NCI-H2029 treated with DMSO at 0.1 percent for 48 hours (cell line): Measurements from ENCODE around the gene CERS6.

ENCODE experiments used
- DNase-seq: peaks from one replicate; lab custom pipeline; 2025; lab: John Stamatoyannopoulos, UW

Gene CERS6

GRCh38 chr2:168673265-168674189 lies 217.5 kb downstream of the CERS6 start:
- no peak for DNase-seq

- DNase-seq = no peak
Observed at GRCh38 chr2:168678153-168678853, 222.2 kb downstream of the CERS6 start.

GRCh38 chr2:168679081-168679480 lies 223.0 kb downstream of the CERS6 start:
- no peak for DNase-seq

GRCh38 chr2:168679741-168680310 lies 223.8 kb downstream of the CERS6 start:
- no peak for DNase-seq

DNA sequence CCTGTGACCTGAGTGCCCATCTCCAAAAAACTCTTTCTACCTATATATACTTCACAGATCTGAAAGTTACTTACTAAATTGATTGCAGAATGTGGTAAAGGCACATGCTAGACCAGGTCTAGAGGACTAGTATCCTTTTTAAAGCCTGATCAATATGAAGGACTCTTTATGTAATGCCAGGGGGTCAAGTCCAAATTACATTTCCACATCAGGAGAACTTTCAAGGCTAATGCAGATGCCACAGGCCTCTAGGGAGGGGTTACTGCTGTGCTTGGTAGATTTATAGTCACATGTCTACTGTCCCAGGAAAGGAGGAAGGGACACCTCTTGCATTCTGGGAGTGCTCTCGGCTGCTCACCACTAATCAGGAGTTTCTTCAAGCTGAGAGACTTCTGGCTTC lies 227.9 kb downstream of the CERS6 start:
- no peak for DNase-seq

DNA sequence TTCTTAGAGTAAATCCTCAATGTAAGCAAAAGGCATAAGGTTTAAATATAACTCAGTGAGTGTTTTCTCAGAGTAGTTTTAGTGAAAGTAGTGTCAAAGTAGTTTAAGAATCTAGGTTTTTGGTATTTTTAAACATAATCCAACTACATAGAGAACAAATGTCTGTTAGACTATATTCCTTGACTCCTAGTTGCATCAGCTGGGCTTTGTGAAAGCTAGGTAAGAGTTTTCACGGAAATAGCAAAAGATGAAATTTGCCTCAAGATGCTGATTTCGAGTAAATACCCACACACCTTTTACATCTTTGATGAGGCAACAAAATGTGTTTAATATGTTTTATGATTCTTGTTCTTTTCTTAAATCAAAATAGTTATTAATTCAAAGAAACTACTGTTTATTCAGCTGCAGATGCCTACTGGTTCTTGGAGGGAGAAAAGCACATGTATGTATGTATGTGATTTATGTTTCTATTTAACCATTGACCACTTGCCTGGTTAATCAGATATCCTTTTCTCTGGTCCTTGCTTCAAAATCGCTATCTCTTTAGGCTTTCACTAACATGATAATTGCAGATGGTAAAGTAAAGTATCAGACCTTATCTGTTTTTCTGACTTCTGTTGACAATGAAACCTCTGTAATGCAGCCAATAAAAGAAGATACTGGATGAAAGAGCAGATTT lies 229.0 kb downstream of the CERS6 start:
- no peak for DNase-seq

DNA sequence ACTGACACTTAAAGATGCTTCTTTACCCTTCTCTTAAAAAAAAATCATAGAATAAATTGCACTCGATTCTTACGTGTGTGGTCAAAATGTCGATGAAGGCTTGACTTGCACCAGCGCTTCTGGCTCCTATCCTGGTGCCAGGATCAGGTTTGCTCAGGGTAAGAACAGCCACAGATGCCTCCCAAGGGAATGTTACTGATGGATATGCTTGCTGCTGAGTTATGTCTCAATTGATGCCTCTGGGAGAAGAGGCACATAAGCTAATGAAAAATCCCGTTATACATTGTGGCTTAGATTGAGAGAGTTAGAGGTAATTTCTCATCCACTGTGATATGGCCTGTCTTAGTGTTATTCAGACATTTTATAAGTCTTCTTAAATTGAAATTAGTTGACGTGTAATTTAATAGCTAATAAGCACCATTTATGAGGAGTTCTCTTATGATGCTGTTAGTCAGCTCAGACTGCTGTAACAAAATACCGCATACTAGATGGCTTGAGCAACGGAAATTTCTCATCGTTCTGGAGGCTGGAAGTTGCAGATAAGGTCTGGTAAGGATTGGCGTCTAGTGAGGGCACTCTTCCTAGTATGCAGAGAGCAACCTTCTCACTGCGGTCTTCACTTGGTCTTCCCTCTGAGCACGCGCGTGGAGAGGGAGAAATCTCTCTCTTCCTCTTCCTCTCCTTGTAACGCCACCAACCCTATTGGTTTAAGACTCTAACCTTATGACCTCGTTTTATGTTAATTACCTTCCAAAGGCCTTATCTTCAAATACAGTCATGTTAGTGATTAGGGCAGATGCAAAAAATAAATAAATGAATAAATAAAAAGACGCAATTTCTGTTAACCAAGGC lies 229.8 kb downstream of the CERS6 start:
- DNase-seq = no peak

GRCh38 chr2:168686452-168687191 lies 230.6 kb downstream of the CERS6 start:
- DNase-seq = no peak

DNA sequence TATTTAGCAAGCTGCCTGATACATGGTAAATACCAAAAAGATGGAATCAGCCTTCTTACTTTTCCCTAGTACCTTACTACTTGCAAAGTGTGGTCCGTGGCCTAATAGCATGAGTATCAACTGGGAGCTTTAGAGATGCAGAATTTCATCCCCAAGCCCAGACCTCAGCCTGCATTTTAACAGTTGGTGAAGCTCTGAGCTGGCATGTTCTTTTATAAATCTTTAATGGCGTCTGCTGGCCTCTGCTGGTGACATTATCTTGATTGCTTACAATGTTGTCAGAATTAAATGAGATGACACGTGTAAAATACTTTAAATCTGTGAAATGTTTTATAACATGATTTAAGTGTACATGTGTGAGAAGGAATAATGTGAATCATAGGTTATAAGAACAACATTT lies 231.2 kb downstream of the CERS6 start:
- no peak for DNase-seq

DNA sequence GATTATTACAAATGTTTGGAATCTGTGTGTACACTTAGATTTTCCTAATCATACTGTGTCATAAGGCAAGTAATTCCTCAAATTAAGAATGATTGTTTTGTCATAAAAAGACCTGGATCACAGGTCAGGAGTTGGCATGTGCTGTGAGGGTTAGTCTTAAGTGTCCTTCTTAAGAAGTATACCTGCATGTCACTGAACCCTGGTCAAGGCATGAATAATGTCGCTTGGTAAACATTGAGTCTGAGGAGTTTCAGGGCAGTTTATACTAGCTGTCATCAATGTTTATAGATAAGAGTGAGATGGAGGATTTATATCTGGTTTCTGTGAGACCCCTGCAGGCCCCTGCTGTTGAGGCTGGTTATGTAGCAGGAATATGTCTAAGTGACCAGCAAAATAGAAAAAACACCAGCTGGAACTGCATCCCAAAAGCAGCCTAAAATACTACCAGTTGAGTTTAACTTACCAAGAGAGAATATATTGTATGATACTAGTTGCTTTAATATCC lies 234.4 kb downstream of the CERS6 start:
- no peak for DNase-seq

DNA sequence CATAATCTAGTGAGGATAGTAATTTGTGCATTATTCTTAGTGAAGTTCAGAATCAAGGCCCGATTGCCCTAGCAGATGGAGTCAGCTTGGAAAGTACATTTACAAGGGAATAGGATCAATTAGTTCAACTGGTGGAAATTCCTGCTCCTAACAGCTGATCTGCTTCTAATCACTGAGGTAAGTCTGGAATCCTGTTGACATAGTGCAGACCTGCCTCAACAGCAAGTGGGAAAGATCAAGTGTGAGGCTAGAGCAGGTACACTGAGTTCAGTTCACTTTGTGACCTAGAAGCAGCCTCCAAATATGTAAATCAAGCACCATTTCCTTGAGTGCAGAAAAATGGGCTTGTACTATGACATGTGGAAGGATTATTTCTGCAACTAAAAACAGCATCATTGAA lies 235.1 kb downstream of the CERS6 start:
- no peak for DNase-seq

- DNase-seq = no peak
Observed at GRCh38 chr2:168692132-168692744, 236.2 kb downstream of the CERS6 start.

DNA sequence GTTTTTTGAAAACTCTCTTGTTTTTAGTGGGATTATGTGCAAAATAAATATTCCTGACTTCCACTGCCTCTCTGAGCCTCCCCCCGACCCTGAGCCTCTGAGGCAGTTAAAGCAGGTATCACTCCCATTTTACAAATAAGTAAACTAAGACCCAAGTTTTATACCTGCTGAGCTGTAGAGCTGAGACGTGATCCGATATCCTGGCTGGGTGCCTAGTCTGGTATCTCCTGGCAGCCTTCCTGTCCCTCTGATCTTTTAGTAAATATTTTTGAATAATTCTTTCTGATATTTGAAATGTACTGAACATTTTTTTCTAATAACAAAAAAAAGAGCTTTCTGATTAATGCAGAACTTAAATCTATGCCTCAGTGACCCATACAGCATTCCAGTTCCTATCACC lies 238.1 kb downstream of the CERS6 start:
- DNase-seq = no peak

- no peak for DNase-seq
Observed at GRCh38 chr2:168694866-168695265, 238.8 kb downstream of the CERS6 start.

- no peak for DNase-seq
Observed at GRCh38 chr2:168697668-168698121, 241.6 kb downstream of the CERS6 start.

- no peak for DNase-seq
Observed at GRCh38 chr2:168698969-168699368, 242.9 kb downstream of the CERS6 start.

GRCh38 chr2:168699844-168700417 lies 243.9 kb downstream of the CERS6 start:
- no peak for DNase-seq

DNA sequence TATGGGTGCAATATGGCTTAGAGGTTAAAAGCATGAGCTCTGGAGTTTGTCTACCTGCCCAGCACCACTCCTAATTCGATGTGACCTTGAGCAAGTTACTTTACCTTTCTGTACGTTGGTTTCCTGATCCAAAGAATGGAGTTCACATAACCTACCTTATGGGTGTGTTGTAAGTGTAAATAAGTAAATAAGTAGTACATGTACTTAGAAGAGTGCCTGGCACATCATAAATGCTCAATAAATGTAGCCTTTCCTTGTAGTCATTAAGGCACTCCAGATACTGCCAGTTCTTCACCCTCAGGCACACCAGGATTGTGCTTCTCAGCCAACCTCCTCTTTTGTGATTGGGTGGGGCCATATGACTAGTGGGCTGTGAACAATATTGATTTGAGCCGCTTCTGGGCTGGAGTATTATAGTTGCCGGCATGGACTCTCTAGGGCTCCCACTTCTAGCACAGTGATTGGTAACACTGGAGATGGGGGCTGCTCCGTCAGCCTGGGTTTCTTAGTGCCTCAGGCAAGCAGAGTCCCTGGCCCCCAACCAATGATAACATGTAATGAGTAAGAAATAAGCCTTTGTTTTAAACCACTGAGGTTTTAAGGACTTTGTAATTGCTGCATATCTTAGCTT lies 244.7 kb downstream of the CERS6 start:
- no peak for DNase-seq

DNA sequence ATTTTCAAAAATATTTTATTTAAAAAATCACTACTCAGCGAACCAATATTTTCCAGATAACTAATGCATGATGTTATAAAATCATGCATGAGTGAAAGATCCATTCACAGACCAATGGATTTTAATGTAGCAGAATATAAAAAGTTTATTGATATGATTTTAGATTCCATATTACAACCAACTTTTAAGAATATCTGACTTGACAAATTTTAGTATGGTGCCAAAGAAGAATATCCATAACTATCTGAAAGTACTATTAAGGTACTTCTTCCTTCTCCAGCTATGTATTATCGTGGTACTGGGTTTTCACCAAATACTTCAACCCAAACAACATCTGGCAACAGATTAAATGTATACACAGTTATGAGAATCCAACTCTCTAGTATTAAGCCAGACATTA lies 246.5 kb downstream of the CERS6 start:
- DNase-seq = no peak
